GM23338 (cell line): Measurements from ENCODE around the gene DDIAS. TPM values are rescaled to one million over a fixed set of nuclear protein-coding genes. Genes with fewer than 3 reads are reported as not detected.

ENCODE experiments used
- EZH2 ChIP-seq: fragments of 200-600 bp; sonication (generic); IDR thresholded peaks from one replicate; pipeline ENCODE4 v1.8.0; 2017; ENCODE audit warnings: antibody characterized with exemption, mild to moderate bottlenecking, low read depth; ENCODE audit not compliant: unreplicated experiment
- NANOG ChIP-seq: IDR thresholded peaks from 2 replicates; pipeline ENCODE4 v1.6.1; 2016; ENCODE audit warnings: antibody characterized with exemption, borderline replicate concordance
- polyA plus RNA-seq: library from polyadenylated mRNA; unstranded; fragments of >200 nt; fragmentation: Nextera tagmentation; extraction: Ambion mirVana; gene quantifications from 2 replicates; pipeline ENCODE4 v1.2.1, GENCODE V29; 2016
- total RNA-seq: library from RNA; depleted of rRNA; stranded (reverse); fragments of >200 nt; shearing (Covaris generic); gene quantifications from 2 replicates; pipeline ENCODE4 v1.2.3, GENCODE V29; 2014
- TF ChIP-seq, protein P1 (sequence below): fragments of 250-450 bp; sonication (Bioruptor Pico); IDR thresholded peaks from 2 replicates; pipeline ENCODE4 v1.5.0; 2020; ENCODE audit warnings: mild to moderate bottlenecking, moderate library complexity
- TF ChIP-seq, protein P2 (sequence below), 2 experiments: fragments of 200-600 bp in 1 of 2; sonication (generic) in 1 of 2; conservative IDR thresholded peaks; 2 replicates each; pipeline versions ENCODE4 v1.5.1 to v1.6.1; 2016 to 2017; ENCODE audit warnings: antibody characterized with exemption in 2 of 2, low read depth in 2 of 2, mild to moderate bottlenecking in 2 of 2, moderate library complexity in 1 of 2
- TF ChIP-seq, protein P3 (sequence below): IDR thresholded peaks from 2 replicates; pipeline ENCODE4 v1.6.1; 2016; ENCODE audit warnings: antibody characterized with exemption

Gene DDIAS
- total and polyA plus RNA-seq, 2 experiments from 2014 or later = 19.5 to 53.0 TPM

DNA sequence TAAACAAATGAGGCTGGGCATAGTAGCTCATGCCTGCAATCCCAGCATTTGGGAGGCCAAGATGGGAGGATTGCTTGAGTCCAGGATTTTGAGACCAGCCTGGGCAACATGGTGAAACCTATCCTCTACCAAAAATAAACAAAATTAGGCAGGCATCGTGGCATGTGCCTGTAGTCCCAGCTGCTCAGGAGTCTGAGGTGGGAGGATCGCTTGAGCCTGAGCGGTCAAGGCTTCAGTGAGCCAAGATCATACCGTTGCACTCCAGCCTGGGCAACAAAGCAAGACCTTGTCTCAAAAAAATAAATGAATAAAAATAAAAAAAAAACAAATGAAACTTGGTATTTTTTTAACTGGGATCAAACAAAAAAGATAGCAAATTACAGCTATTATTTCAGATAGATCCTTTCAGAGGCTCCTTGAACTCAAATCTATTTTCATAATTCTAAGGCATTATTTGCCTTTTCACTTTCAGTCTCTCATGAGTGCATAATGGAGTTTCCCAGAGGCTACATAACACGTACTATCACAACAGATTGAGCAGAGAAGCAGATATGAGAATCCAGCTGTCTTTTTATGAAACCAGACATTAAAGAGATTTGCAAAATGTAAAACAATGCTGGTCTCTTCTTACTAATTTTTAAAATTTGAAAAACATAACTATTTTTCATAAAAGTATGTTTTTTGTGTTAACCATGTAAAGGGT lies 23.1 kb downstream of the DDIAS start (continued):
- TF ChIP-seq, protein P1, sequence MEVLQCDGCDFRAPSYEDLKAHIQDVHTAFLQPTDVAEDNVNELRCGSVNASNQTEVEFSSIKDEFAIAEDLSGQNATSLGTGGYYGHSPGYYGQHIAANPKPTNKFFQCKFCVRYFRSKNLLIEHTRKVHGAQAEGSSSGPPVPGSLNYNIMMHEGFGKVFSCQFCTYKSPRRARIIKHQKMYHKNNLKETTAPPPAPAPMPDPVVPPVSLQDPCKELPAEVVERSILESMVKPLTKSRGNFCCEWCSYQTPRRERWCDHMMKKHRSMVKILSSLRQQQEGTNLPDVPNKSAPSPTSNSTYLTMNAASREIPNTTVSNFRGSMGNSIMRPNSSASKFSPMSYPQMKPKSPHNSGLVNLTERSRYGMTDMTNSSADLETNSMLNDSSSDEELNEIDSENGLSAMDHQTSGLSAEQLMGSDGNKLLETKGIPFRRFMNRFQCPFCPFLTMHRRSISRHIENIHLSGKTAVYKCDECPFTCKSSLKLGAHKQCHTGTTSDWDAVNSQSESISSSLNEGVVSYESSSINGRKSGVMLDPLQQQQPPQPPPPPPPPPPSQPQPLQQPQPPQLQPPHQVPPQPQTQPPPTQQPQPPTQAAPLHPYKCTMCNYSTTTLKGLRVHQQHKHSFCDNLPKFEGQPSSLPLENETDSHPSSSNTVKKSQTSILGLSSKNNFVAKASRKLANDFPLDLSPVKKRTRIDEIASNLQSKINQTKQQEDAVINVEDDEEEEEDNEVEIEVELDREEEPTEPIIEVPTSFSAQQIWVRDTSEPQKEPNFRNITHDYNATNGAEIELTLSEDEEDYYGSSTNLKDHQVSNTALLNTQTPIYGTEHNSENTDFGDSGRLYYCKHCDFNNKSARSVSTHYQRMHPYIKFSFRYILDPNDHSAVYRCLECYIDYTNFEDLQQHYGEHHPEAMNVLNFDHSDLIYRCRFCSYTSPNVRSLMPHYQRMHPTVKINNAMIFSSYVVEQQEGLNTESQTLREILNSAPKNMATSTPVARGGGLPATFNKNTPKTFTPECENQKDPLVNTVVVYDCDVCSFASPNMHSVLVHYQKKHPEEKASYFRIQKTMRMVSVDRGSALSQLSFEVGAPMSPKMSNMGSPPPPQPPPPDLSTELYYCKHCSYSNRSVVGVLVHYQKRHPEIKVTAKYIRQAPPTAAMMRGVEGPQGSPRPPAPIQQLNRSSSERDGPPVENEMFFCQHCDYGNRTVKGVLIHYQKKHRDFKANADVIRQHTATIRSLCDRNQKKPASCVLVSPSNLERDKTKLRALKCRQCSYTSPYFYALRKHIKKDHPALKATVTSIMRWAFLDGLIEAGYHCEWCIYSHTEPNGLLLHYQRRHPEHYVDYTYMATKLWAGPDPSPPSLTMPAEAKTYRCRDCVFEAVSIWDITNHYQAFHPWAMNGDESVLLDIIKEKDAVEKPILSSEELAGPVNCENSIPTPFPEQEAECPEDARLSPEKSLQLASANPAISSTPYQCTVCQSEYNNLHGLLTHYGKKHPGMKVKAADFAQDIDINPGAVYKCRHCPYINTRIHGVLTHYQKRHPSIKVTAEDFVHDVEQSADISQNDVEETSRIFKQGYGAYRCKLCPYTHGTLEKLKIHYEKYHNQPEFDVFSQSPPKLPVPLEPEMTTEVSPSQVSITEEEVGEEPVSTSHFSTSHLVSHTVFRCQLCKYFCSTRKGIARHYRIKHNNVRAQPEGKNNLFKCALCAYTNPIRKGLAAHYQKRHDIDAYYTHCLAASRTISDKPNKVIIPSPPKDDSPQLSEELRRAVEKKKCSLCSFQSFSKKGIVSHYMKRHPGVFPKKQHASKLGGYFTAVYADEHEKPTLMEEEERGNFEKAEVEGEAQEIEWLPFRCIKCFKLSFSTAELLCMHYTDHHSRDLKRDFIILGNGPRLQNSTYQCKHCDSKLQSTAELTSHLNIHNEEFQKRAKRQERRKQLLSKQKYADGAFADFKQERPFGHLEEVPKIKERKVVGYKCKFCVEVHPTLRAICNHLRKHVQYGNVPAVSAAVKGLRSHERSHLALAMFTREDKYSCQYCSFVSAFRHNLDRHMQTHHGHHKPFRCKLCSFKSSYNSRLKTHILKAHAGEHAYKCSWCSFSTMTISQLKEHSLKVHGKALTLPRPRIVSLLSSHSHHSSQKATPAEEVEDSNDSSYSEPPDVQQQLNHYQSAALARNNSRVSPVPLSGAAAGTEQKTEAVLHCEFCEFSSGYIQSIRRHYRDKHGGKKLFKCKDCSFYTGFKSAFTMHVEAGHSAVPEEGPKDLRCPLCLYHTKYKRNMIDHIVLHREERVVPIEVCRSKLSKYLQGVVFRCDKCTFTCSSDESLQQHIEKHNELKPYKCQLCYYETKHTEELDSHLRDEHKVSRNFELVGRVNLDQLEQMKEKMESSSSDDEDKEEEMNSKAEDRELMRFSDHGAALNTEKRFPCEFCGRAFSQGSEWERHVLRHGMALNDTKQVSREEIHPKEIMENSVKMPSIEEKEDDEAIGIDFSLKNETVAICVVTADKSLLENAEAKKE (CRISPR knock-in tag) = no peak
- TF ChIP-seq EZH2 = no peak
- TF ChIP-seq, protein P2, sequence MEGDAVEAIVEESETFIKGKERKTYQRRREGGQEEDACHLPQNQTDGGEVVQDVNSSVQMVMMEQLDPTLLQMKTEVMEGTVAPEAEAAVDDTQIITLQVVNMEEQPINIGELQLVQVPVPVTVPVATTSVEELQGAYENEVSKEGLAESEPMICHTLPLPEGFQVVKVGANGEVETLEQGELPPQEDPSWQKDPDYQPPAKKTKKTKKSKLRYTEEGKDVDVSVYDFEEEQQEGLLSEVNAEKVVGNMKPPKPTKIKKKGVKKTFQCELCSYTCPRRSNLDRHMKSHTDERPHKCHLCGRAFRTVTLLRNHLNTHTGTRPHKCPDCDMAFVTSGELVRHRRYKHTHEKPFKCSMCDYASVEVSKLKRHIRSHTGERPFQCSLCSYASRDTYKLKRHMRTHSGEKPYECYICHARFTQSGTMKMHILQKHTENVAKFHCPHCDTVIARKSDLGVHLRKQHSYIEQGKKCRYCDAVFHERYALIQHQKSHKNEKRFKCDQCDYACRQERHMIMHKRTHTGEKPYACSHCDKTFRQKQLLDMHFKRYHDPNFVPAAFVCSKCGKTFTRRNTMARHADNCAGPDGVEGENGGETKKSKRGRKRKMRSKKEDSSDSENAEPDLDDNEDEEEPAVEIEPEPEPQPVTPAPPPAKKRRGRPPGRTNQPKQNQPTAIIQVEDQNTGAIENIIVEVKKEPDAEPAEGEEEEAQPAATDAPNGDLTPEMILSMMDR (conservative IDR thresholded peaks at IDR 0.05; ENCODE audit: low read depth in 2 of 2) = no peak
- TF ChIP-seq, protein P3, sequence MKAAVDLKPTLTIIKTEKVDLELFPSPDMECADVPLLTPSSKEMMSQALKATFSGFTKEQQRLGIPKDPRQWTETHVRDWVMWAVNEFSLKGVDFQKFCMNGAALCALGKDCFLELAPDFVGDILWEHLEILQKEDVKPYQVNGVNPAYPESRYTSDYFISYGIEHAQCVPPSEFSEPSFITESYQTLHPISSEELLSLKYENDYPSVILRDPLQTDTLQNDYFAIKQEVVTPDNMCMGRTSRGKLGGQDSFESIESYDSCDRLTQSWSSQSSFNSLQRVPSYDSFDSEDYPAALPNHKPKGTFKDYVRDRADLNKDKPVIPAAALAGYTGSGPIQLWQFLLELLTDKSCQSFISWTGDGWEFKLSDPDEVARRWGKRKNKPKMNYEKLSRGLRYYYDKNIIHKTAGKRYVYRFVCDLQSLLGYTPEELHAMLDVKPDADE = no peak
- TF ChIP-seq NANOG = no peak
